HepG2 (cell line): Measurements from ENCODE around the gene FAM174C. TPM values are rescaled to one million over a fixed set of nuclear protein-coding genes. Genes with fewer than 3 reads are reported as not detected.

ENCODE experiments used
- AGO1 ChIP-seq: fragments of 200-400 bp; formaldehyde crosslinking; IDR thresholded peaks from 2 replicates; pipeline ENCODE4 v1.6.1; 2017; ENCODE audit warnings: mild to moderate bottlenecking, low read depth, low read length, moderate library complexity; ENCODE audit not compliant: poor library complexity, severe bottlenecking
- CBX5 ChIP-seq: sonication (generic); formaldehyde crosslinking; IDR thresholded peaks from 2 replicates; pipeline ENCODE4 v1.4.0; 2020; ENCODE audit warnings: missing genetic modification reagents, borderline replicate concordance
- GZF1 ChIP-seq: sonication (generic); formaldehyde crosslinking; IDR thresholded peaks from 2 replicates; pipeline ENCODE4 v1.5.1; 2020; ENCODE audit warnings: mild to moderate bottlenecking, missing genetic modification reagents
- HNF4G ChIP-seq, 2 experiments: sonication (generic) in 1 of 2; formaldehyde crosslinking in 1 of 2; IDR thresholded peaks; 2 replicates each; pipeline versions ENCODE4 v1.4.0 to v1.6.1; 2011 to 2020; ENCODE audit warnings: borderline replicate concordance in 2 of 2, low read depth in 2 of 2, mild to moderate bottlenecking in 2 of 2, low read length in 1 of 2, missing genetic modification reagents in 1 of 2, moderate library complexity in 1 of 2
- HNRNPL ChIP-seq: fragments of 200-400 bp; formaldehyde crosslinking; IDR thresholded peaks from 2 replicates; pipeline ENCODE4 v1.6.1; 2017; ENCODE audit warnings: mild to moderate bottlenecking, low read depth, low read length
- NRL ChIP-seq: sonication (generic); formaldehyde crosslinking; IDR thresholded peaks from 2 replicates; pipeline ENCODE4 v1.5.0; 2020; ENCODE audit warnings: missing genetic modification reagents, mild to moderate bottlenecking, moderate library complexity, borderline replicate concordance
- PHF21A ChIP-seq: sonication (generic); formaldehyde crosslinking; IDR thresholded peaks from 2 replicates; pipeline ENCODE4 v1.5.0; 2020; ENCODE audit warnings: mild to moderate bottlenecking, missing genetic modification reagents
- RFX1 ChIP-seq: fragments of 450-650 bp; IDR thresholded peaks from 2 replicates; pipeline ENCODE4 v1.6.1; 2017
- SSRP1 ChIP-seq: IDR thresholded peaks from 2 replicates; pipeline ENCODE4 v1.6.1; 2016; ENCODE audit warnings: control low read depth
- ZMYM3 ChIP-seq: sonication (generic); formaldehyde crosslinking; IDR thresholded peaks from 2 replicates; pipeline ENCODE4 v1.5.1; 2020; ENCODE audit warnings: mild to moderate bottlenecking, missing genetic modification reagents
- ZNF234 ChIP-seq: sonication (generic); formaldehyde crosslinking; conservative IDR thresholded peaks from 2 replicates; pipeline ENCODE4 v1.5.1; 2020; ENCODE audit warnings: mild to moderate bottlenecking, missing genetic modification reagents
- ZNF275 ChIP-seq: sonication (generic); formaldehyde crosslinking; IDR thresholded peaks from 2 replicates; pipeline ENCODE4 v1.8.0; 2022; ENCODE audit warnings: missing genetic modification reagents, mild to moderate bottlenecking, inconsistent platforms, borderline replicate concordance
- polyA plus RNA-seq, 8 experiments: library from polyadenylated mRNA; depleted of rRNA in 3 of 8; stranded (reverse) in 7 of 8; unstranded in 1 of 8; fragments of >200 nt; fragmentation: Illumina TruSeq in 4 of 8; extraction: Trizol in 4 of 8; gene quantifications; 2 replicates each; pipeline versions ENCODE4 v1.2.1 to v1.2.3, GENCODE V29; 2011 to 2016; ENCODE audit warnings: low read depth in 4 of 8, missing spikeins in 1 of 8, mixed read lengths in 1 of 8; ENCODE audit not compliant: insufficient read depth in 1 of 8
- total RNA-seq, 5 experiments: library from RNA; depleted of rRNA; stranded (reverse); fragments of >200 nt; fragmentation: Illumina TruSeq; extraction: Trizol; gene quantifications; 2 replicates each; pipeline ENCODE4 v1.2.3, GENCODE V29; 2016; ENCODE audit warnings: low read depth in 1 of 5
- TF ChIP-seq, protein P1 (sequence below), 2 experiments: fragments of 450-650 bp in 1 of 2; sonication (generic) in 1 of 2; formaldehyde crosslinking in 1 of 2; IDR thresholded peaks; 2 replicates each; pipeline versions ENCODE4 v1.6.1 to v1.8.0; 2016 to 2022; ENCODE audit warnings: antibody characterized with exemption in 1 of 2, mild to moderate bottlenecking in 1 of 2, missing genetic modification reagents in 1 of 2
- TF ChIP-seq, protein P2 (sequence below): sonication (generic); formaldehyde crosslinking; IDR thresholded peaks from 2 replicates; pipeline ENCODE4 v1.4.0; 2020; ENCODE audit warnings: missing genetic modification reagents

FAM174C gene
- total and polyA plus RNA-seq, 2 of the 13 experiments (the other 11 are each of a cell fraction or from before 2014, with no cell fraction given): 19.5 to 31.3 TPM

DNA sequence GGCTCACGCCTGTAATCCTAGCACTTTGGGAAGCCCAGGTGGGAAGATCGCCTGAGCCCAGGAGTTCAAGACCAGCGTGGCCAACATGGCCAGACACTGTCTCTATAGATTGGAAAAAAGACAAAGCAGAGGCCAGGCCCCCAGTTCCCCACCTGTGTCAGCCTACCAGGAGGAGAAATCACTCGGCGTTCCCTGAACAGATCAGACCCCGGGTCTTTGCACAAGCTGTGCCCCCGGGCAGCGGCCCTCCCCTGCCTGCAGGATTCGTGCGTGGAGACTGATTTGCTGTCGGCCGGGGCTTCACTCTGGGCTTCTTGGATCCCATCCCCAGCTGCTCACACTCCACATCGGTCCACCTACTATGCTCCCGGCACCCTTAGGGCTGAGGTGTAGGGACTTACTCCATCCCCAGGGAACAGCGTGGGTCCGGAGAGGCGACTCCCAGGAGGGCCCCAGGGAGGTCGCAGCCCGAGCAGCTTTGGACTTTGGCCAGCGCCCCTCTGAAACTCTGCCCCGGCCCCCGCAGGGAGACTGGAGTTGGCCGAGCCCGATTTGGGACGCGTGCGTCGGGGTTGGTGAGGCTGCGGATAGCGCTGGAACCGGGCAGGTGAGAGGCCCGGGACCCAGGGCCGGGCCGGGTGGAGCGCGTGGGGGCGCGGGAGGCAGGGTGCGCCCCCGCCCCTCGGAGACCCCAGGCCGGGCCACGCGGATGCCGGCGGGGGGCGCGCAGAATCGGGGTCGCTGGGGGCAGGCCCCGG is 9.8 kb downstream of the FAM174C start (continued):
- TF ChIP-seq, protein P1, sequence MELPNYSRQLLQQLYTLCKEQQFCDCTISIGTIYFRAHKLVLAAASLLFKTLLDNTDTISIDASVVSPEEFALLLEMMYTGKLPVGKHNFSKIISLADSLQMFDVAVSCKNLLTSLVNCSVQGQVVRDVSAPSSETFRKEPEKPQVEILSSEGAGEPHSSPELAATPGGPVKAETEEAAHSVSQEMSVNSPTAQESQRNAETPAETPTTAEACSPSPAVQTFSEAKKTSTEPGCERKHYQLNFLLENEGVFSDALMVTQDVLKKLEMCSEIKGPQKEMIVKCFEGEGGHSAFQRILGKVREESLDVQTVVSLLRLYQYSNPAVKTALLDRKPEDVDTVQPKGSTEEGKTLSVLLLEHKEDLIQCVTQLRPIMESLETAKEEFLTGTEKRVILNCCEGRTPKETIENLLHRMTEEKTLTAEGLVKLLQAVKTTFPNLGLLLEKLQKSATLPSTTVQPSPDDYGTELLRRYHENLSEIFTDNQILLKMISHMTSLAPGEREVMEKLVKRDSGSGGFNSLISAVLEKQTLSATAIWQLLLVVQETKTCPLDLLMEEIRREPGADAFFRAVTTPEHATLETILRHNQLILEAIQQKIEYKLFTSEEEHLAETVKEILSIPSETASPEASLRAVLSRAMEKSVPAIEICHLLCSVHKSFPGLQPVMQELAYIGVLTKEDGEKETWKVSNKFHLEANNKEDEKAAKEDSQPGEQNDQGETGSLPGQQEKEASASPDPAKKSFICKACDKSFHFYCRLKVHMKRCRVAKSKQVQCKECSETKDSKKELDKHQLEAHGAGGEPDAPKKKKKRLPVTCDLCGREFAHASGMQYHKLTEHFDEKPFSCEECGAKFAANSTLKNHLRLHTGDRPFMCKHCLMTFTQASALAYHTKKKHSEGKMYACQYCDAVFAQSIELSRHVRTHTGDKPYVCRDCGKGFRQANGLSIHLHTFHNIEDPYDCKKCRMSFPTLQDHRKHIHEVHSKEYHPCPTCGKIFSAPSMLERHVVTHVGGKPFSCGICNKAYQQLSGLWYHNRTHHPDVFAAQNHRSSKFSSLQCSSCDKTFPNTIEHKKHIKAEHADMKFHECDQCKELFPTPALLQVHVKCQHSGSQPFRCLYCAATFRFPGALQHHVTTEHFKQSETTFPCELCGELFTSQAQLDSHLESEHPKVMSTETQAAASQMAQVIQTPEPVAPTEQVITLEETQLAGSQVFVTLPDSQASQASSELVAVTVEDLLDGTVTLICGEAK (IDR thresholded peaks at IDR 0.05): no peak
- TF ChIP-seq, protein P1 (CRISPR knock-in tag; IDR thresholded peaks at IDR 0.05): no peak
- TF ChIP-seq ZNF234: 0 out of 2 replicates have a peak, but pooled peaks have one; percentile 24
- TF ChIP-seq ZNF275: no peak
- TF ChIP-seq SSRP1 (CRISPR knock-in tag): no peak
- TF ChIP-seq RFX1: no peak
- 0 out of 2 replicates have a peak, but pooled peaks have one; percentile 23 for TF ChIP-seq NRL (CRISPR knock-in tag)
- TF ChIP-seq PHF21A: peak; percentile 66; the same call in 1 of the 2 replicates
- TF ChIP-seq CBX5: peak; percentile 12; the same call in 1 of the 2 replicates
- peak; percentile 24 for TF ChIP-seq HNF4G (IDR thresholded peaks at IDR 0.05; ENCODE audit: borderline replicate concordance, low read depth, low read length)
- TF ChIP-seq HNF4G (CRISPR knock-in tag; IDR thresholded peaks at IDR 0.05; ENCODE audit: borderline replicate concordance, low read depth): no peak
- TF ChIP-seq ZMYM3 (CRISPR knock-in tag): peak; percentile 12; the same call in 1 of the 2 replicates
- peak; percentile 54 for TF ChIP-seq AGO1
- 0 out of 2 replicates have a peak, but pooled peaks have one; percentile 9 for TF ChIP-seq GZF1 (CRISPR knock-in tag)
- TF ChIP-seq, protein P2, sequence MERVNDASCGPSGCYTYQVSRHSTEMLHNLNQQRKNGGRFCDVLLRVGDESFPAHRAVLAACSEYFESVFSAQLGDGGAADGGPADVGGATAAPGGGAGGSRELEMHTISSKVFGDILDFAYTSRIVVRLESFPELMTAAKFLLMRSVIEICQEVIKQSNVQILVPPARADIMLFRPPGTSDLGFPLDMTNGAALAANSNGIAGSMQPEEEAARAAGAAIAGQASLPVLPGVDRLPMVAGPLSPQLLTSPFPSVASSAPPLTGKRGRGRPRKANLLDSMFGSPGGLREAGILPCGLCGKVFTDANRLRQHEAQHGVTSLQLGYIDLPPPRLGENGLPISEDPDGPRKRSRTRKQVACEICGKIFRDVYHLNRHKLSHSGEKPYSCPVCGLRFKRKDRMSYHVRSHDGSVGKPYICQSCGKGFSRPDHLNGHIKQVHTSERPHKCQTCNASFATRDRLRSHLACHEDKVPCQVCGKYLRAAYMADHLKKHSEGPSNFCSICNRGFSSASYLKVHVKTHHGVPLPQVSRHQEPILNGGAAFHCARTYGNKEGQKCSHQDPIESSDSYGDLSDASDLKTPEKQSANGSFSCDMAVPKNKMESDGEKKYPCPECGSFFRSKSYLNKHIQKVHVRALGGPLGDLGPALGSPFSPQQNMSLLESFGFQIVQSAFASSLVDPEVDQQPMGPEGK (CRISPR knock-in tag): peak; percentile 77
- TF ChIP-seq HNRNPL: 0 out of 2 replicates have a peak, but pooled peaks have one; percentile 41
